ENCODE results near the gene RBFOX2. TPM values are rescaled to one million over a fixed set of nuclear protein-coding genes. Genes with fewer than 3 reads are reported as not detected.
A peak's percentile ranks its signal among the peaks of the same experiment; 100 is the strongest.

The RBFOX2 gene
- total and polyA plus RNA-seq, 8 donors = 12.9 to 33.7 (median 16.7) TPM

DNA sequence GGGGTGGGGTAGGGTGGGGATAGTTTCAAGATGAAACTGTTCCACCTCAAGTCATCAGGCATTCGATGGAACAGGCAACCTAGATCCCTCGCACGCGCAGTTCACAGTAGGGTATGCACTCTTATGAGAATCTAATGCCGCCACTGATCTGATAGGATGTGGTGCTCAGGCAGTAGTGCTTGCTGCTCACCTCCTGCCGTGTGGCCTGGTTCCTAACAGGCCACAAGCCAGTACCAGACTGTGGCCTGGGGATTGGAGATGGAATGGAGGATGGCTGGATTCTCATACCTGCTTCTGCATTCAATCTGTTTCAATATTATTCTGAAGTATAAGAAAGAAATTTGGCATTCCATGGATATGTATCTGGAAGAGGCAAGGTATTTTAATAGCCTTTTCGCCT is 73.1 kb downstream of the RBFOX2 start:
- Histone ChIP-seq H3K4me3 (no peak overlapping the region), H3K9me3 (no peaks in the 10 kb centered on the region), H3K27ac (no peak overlapping the region), H3K36me3 (no peaks in the 10 kb centered on the region), H3K27me3 (no peaks in the 10 kb centered on the region), H3K4me1 (peaks cover 0 to 9% (median 8%) of the 10 kb centered on the region in 3 donors)
- ATAC-seq (no peak), DNase-seq (no peak), FAIRE-seq (no peak)
- TF ChIP-seq, protein P1, sequence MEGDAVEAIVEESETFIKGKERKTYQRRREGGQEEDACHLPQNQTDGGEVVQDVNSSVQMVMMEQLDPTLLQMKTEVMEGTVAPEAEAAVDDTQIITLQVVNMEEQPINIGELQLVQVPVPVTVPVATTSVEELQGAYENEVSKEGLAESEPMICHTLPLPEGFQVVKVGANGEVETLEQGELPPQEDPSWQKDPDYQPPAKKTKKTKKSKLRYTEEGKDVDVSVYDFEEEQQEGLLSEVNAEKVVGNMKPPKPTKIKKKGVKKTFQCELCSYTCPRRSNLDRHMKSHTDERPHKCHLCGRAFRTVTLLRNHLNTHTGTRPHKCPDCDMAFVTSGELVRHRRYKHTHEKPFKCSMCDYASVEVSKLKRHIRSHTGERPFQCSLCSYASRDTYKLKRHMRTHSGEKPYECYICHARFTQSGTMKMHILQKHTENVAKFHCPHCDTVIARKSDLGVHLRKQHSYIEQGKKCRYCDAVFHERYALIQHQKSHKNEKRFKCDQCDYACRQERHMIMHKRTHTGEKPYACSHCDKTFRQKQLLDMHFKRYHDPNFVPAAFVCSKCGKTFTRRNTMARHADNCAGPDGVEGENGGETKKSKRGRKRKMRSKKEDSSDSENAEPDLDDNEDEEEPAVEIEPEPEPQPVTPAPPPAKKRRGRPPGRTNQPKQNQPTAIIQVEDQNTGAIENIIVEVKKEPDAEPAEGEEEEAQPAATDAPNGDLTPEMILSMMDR (IDR thresholded peaks at IDR 0.05) = no peak
- WGBS, 2 donors = 86 to 95% methylated on average over 7 of the region's 7 CpGs
- intact Hi-C loops (cut with DNase I) = no loop called here

DNA sequence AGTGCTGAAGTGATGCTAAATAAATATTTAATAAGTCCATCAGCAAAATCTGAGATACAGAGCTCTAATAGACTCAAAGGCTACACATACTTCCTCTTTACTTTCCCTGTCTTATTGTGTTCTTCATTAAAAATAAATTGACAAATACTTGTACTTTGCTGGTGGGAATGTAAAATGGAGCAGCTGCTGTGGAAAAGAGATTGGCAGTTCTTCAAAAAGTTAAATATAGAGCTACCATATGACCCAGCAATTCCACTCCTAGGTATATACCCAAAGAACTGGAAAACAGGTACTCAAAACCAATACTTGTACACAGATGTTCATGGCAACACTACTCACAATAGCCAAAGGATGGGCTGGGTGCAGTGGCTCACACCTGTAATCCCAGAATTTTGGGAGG is 76.0 kb downstream of the RBFOX2 start:
- Histone ChIP-seq H3K27me3 (no peaks in the 10 kb centered on the region), H3K4me3 (no peak overlapping the region), H3K9me3 (no peaks in the 10 kb centered on the region), H3K4me1 (no peaks in the 10 kb centered on the region), H3K27ac (no peak overlapping the region), H3K36me3 (no peaks in the 10 kb centered on the region)
- ATAC-seq (no peak), FAIRE-seq (no peak), DNase-seq (no peak)
- intact Hi-C loops (cut with DNase I) = no loop called here
- TF ChIP-seq, protein P1 (IDR thresholded peaks at IDR 0.05) = no peak

DNA sequence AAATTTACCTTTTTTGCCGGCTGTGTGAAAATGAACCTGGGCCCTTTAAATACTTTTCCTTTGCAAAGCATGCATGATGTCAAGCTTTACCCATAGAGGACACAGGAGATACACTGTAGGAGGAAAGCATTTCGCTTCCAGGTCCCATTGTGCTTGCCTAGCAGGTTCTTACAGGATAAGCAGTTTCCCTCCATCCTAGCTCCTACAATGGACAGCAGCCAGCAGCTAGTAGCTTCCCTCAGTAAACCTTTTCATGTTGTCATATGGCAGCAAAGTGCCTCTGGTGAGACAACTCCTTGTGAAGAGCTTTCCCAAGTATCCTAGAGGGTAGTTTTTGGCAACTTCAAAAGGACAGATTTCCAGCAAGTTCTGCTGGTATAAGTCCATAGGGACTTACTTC is 78.4 kb downstream of the RBFOX2 start:
- H3K4me1 ChIP-seq = no peaks in the 10 kb centered on the region
- no peak for ATAC-seq
- H3K27ac ChIP-seq = no peak overlapping the region
- no peak overlapping the region for H3K4me3 ChIP-seq
- no peaks in the 10 kb centered on the region for H3K9me3 ChIP-seq
- intact Hi-C loops (cut with DNase I) = no loop called here
- DNase-seq = no peak
- H3K27me3 ChIP-seq = no peaks in the 10 kb centered on the region
- no peak for FAIRE-seq
- TF ChIP-seq, protein P1 (IDR thresholded peaks at IDR 0.05) = no peak
- whole genome bisulfite sequencing, 2 donors = 82 to 83% methylated on average over 2 of the region's 2 CpGs
- H3K36me3 ChIP-seq = no peaks in the 10 kb centered on the region

DNA sequence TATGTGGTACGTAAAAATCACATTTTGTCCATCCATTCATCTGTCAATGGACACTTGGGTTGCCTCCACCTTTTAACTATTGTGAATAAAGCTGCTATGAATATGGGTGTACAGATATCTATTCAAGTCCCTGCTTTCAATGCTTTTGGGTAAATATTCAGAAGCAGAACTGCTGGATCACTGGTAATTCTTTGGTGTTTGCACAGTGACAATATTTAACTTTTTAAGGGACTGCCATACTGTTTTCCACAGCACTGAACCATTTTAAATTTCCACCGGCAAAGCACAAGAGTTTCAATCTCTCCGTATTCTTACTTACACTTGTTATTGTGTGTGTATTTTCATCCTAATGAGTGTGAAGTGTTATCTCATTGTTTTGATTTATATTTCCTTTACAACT is 79.4 kb downstream of the RBFOX2 start:
- Histone ChIP-seq H3K27ac (no peak overlapping the region), H3K27me3 (no peaks in the 10 kb centered on the region), H3K4me1 (no peaks in the 10 kb centered on the region), H3K9me3 (no peaks in the 10 kb centered on the region), H3K36me3 (no peaks in the 10 kb centered on the region), H3K4me3 (no peak overlapping the region)
- 76 to 81% methylated on average over 3 of the region's 3 CpGs for WGBS, 2 donors
- ATAC-seq (peak in 2 of 4 donors; percentile 62), DNase-seq (no peak), FAIRE-seq (no peak)
- TF ChIP-seq, protein P1 (IDR thresholded peaks at IDR 0.05) = no peak
- intact Hi-C loops (cut with DNase I) = no loop called here

DNA sequence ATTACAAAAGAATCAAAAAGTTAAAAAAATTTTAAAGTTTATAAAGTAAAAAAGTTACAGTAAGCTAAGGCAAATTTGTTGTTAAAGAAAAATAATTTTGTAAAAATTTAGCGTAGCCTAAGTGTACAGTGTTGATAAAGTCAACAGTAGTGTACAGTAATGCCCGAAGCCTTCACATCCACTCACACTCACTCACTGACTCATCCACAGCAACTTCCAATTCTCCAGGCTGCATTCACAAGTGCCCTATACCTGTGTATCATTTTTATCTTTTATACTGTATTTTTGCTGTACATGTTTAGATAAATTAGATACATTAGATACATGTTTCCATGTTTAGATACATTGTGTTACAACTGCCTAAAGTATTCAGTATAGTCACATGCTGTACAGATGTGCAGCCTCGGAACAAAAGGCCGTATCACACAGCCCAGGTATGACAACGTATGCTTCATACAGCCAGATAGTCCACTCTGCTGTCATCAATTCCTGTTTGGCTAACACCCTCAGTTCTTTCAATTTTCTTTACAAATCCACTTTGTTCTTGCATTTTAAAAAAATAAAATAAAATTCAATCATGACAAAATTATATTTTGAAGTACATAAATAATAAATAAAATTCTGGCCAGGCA is 80.7 kb downstream of the RBFOX2 start:
- no peaks in the 10 kb centered on the region for H3K27me3 ChIP-seq
- H3K9me3 ChIP-seq = no peaks in the 10 kb centered on the region
- no peaks in the 10 kb centered on the region for H3K36me3 ChIP-seq
- intact Hi-C loops (cut with DNase I) = no loop called here
- H3K4me3 ChIP-seq = no peak overlapping the region
- ATAC-seq (no peak), DNase-seq (no peak), FAIRE-seq (no peak)
- no peaks in the 10 kb centered on the region for H3K4me1 ChIP-seq
- TF ChIP-seq, protein P1 (IDR thresholded peaks at IDR 0.05) = no peak
- no peak overlapping the region for H3K27ac ChIP-seq
- whole genome bisulfite sequencing, 2 donors = 96 to 97% methylated on average over 5 of the region's 5 CpGs

Data from pancreas (tissue), 10 donors.